Smooth muscle cell (in vitro differentiated cells): ENCODE measurements around the gene VCL. TPM values are rescaled to one million over a fixed set of nuclear protein-coding genes. Genes with fewer than 3 reads are reported as not detected.

ENCODE experiments used
- DNase-seq: peaks from one replicate; lab custom pipeline; 2025; ENCODE audit not compliant: unreplicated experiment; lab: John Stamatoyannopoulos, UW
- H2AFZ ChIP-seq: fragments of 200-600 bp; sonication (generic); 2 replicates; pipeline ENCODE4 v1.6.0; 2016; ENCODE audit warnings: antibody characterized with exemption, low read depth, mild to moderate bottlenecking
- H3F3A ChIP-seq: fragments of 200-600 bp; sonication (generic); 2 replicates; pipeline ENCODE4 v1.6.0; 2017; ENCODE audit warnings: antibody characterized with exemption, low read depth
- H3K27ac ChIP-seq: fragments of 200-600 bp; sonication (generic); 2 replicates; pipeline ENCODE4 v1.5.1; 2016; ENCODE audit warnings: low read depth, mild to moderate bottlenecking
- H3K27me3 ChIP-seq: fragments of 200-600 bp; sonication (generic); 2 replicates; pipeline ENCODE4 v1.6.1; 2016; ENCODE audit warnings: low read depth, mild to moderate bottlenecking
- H3K36me3 ChIP-seq: fragments of 200-600 bp; sonication (generic); 2 replicates; pipeline ENCODE4 v1.5.1; 2016; ENCODE audit warnings: low read depth
- H3K4me1 ChIP-seq: fragments of 200-600 bp; sonication (generic); 2 replicates; pipeline ENCODE4 v1.5.1; 2016; ENCODE audit warnings: low read depth
- H3K4me2 ChIP-seq: fragments of 200-600 bp; sonication (generic); 2 replicates; pipeline ENCODE4 v1.6.0; 2016; ENCODE audit warnings: mild to moderate bottlenecking
- H3K4me3 ChIP-seq: fragments of 200-600 bp; sonication (generic); 2 replicates; pipeline ENCODE4 v1.5.1; 2016; ENCODE audit warnings: mild to moderate bottlenecking
- H3K79me2 ChIP-seq: fragments of 200-600 bp; sonication (generic); 2 replicates; pipeline ENCODE4 v1.6.0; 2016; ENCODE audit warnings: low read depth, mild to moderate bottlenecking
- H3K9ac ChIP-seq: fragments of 200-600 bp; sonication (generic); 2 replicates; pipeline ENCODE4 v1.6.0; 2016; ENCODE audit warnings: low read depth
- H3K9me3 ChIP-seq: fragments of 200-600 bp; sonication (generic); replicated peaks from 2 replicates; pipeline ENCODE4 v1.5.1; 2016; ENCODE audit warnings: low read depth
- H4K20me1 ChIP-seq: fragments of 200-600 bp; sonication (generic); 2 replicates; pipeline ENCODE4 v1.6.0; 2016; ENCODE audit warnings: low read depth
- CTCF ChIP-seq: fragments of 200-600 bp; sonication (generic); IDR thresholded peaks from 2 replicates; pipeline ENCODE4 v1.5.1; 2017; ENCODE audit warnings: borderline replicate concordance, mild to moderate bottlenecking, antibody characterized with exemption; ENCODE audit not compliant: insufficient read depth, poor library complexity, severe bottlenecking
- WGBS: methylation state at CpG from one replicate; pipeline ENCODE4 v1.1.7; 2016; ENCODE audit warnings: low lambda C conversion rate; 5-methylcytosine and 5-hydroxymethylcytosine counted together
- polyA plus RNA-seq: library from polyadenylated mRNA; unstranded; fragments of >200 nt; fragmentation: Nextera tagmentation; extraction: Ambion mirVana; gene quantifications from 2 replicates; pipeline ENCODE4 v1.2.1, GENCODE V29; 2016
- total RNA-seq: library from RNA; depleted of rRNA; stranded (reverse); fragments of >200 nt; gene quantifications from 2 replicates; pipeline ENCODE4 v1.2.3, GENCODE V29; 2014

Gene VCL
- total and polyA plus RNA-seq, 2 experiments from 2014 or later = 128 to 187 TPM

DNA sequence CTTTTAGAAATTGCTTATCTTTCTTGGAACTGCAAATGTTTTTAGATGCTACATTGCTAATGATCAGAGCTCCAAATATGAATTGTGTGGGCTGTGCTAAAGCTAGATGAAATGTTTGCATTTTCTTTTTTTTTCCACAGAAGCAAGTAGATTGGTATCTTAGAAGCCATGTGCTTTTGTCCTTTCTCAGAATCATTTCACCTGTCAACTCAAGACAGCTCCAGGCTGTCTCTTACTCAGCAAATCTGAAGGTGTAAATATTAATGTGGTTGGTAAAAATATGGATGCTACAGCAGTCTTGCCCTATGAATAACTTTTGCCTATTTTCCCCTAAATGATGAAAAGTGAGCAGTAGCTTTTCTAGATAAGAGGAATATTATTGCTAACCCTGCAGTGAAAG, 111.5 kb downstream of the VCL start:
- H3K27me3 ChIP-seq = no peaks in the 10 kb centered on the region
- peaks cover 85% of the 10 kb centered on the region for H4K20me1 ChIP-seq
- no peak overlapping the region for H3K27ac ChIP-seq
- H3K9ac ChIP-seq = no peak overlapping the region
- H2AFZ ChIP-seq = no peak overlapping the region
- peaks cover 28% of the 10 kb centered on the region for H3F3A ChIP-seq
- DNase-seq = no peak
- TF ChIP-seq CTCF = no peak
- H3K4me3 ChIP-seq = no peak overlapping the region
- no peak overlapping the region for H3K4me2 ChIP-seq
- H3K36me3 ChIP-seq = peaks cover 49% of the 10 kb centered on the region
- H3K79me2 ChIP-seq = peaks cover 28% of the 10 kb centered on the region
- no peaks in the 10 kb centered on the region for H3K9me3 ChIP-seq
- H3K4me1 ChIP-seq = no peaks in the 10 kb centered on the region

GRCh38 chr10:74110120-74110519, 112.2 kb downstream of the VCL start:
- Histone ChIP-seq H3K36me3 (peaks cover 50% of the 10 kb centered on the region), H3K9ac (no peak overlapping the region), H3K79me2 (peaks cover 28% of the 10 kb centered on the region), H3K9me3 (no peaks in the 10 kb centered on the region), H2AFZ (no peak overlapping the region), H3K4me3 (no peak overlapping the region), H4K20me1 (peaks cover 92% of the 10 kb centered on the region), H3K4me1 (no peaks in the 10 kb centered on the region), H3K27ac (no peak overlapping the region), H3K4me2 (no peak overlapping the region), H3K27me3 (no peaks in the 10 kb centered on the region), H3F3A (peaks cover 24% of the 10 kb centered on the region)
- WGBS = 89% methylated on average over 1 of the region's 1 CpG
- DNase-seq = no peak
- no peak for TF ChIP-seq CTCF

DNA sequence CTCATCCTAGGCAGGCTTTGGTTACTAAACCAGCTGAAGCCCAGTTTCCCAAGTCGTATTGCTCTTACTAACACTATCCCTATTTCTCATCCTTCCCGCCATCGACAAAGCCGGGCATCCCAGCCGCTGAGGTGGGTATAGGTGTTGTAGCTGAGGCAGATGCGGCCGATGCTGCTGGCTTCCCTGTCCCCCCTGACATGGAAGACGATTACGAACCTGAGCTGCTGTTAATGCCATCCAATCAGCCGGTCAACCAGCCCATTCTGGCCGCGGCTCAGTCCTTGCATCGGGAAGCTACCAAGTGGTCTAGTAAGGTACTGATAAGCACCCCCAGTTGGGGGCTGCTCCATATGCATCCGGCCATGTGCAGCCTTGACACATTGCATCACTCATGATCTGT, 113.9 kb downstream of the VCL start:
- 96% methylated on average over 14 of the region's 14 CpGs for whole genome bisulfite sequencing

More for the DNA sequence above, 113.9 kb downstream of the VCL start:
- H3K27ac ChIP-seq = no peak overlapping the region
- no peak for TF ChIP-seq CTCF
- H3K36me3 ChIP-seq = peaks cover 41% of the 10 kb centered on the region
- H3K9me3 ChIP-seq = no peaks in the 10 kb centered on the region
- no peak overlapping the region for H2AFZ ChIP-seq
- no peak overlapping the region for H3K4me2 ChIP-seq
- H3K4me1 ChIP-seq = no peaks in the 10 kb centered on the region
- peaks cover 96% of the 10 kb centered on the region for H4K20me1 ChIP-seq
- no peak overlapping the region for H3K4me3 ChIP-seq
- no peak for DNase-seq
- no peak overlapping the region for H3K9ac ChIP-seq
- no peaks in the 10 kb centered on the region for H3K27me3 ChIP-seq
- peaks cover 28% of the 10 kb centered on the region for H3K79me2 ChIP-seq
- peaks cover 39% of the 10 kb centered on the region for H3F3A ChIP-seq
